Parathyroid adenoma (tissue), 2 donors: ENCODE measurements around the gene SORCS3.

ENCODE experiments used
- H2AFZ ChIP-seq: fragments of 300-600 bp; sonication (generic); one replicate; pipeline ENCODE4 v1.7.0; 2017; ENCODE audit warnings: antibody characterized with exemption, mild to moderate bottlenecking
- H3K27ac ChIP-seq: fragments of 300-600 bp; sonication (generic); one replicate; pipeline ENCODE4 v1.7.0; 2017
- H3K27me3 ChIP-seq: fragments of 300-600 bp; sonication (generic); one replicate; pipeline ENCODE4 v1.7.0; 2017; ENCODE audit warnings: low read length; ENCODE audit not compliant: control insufficient read depth, insufficient read depth
- H3K36me3 ChIP-seq: fragments of 300-600 bp; sonication (generic); one replicate; pipeline ENCODE4 v1.7.0; 2017; ENCODE audit warnings: low read length; ENCODE audit not compliant: control insufficient read depth, insufficient read depth
- H3K4me1 ChIP-seq: fragments of 300-600 bp; sonication (generic); one replicate; pipeline ENCODE4 v1.7.0; 2017; ENCODE audit warnings: control low read depth
- H3K4me2 ChIP-seq: fragments of 300-600 bp; sonication (generic); one replicate; pipeline ENCODE4 v1.7.0; 2017; ENCODE audit warnings: low read length
- H3K4me3 ChIP-seq: fragments of 300-600 bp; sonication (generic); one replicate; pipeline ENCODE4 v1.7.0; 2017; ENCODE audit warnings: low read depth, low read length
- H3K79me2 ChIP-seq: fragments of 300-600 bp; sonication (generic); one replicate; pipeline ENCODE4 v1.7.0; 2017; ENCODE audit warnings: control low read depth
- H3K9ac ChIP-seq: fragments of 300-600 bp; sonication (generic); one replicate; pipeline ENCODE4 v1.7.0; 2017; ENCODE audit warnings: mild to moderate bottlenecking
- H3K9me3 ChIP-seq: fragments of 300-600 bp; sonication (generic); one replicate; pipeline ENCODE4 v1.7.0; 2017; ENCODE audit warnings: low read length; ENCODE audit not compliant: control insufficient read depth
- CTCF ChIP-seq: fragments of 300-600 bp; sonication (generic); IDR thresholded peaks from one replicate; pipeline ENCODE4 v1.7.0; 2017; ENCODE audit warnings: antibody characterized with exemption, mild to moderate bottlenecking
- donor health status: primary hyperparathyroidism.

The SORCS3 gene

GRCh38 chr10:105148456-105148855 is 507.4 kb downstream of the SORCS3 start:
- Histone ChIP-seq H3K9me3 (no peaks in the 10 kb centered on the region), H3K79me2 (no peaks in the 10 kb centered on the region), H3K4me2 (no peak overlapping the region), H3K9ac (no peak overlapping the region), H3K36me3 (no peaks in the 10 kb centered on the region), H3K4me3 (no peak overlapping the region), H3K27ac (no peak overlapping the region), H3K4me1 (no peaks in the 10 kb centered on the region), H3K27me3 (no peaks in the 10 kb centered on the region), H2AFZ (no peak overlapping the region)
- no peak for TF ChIP-seq CTCF

DNA sequence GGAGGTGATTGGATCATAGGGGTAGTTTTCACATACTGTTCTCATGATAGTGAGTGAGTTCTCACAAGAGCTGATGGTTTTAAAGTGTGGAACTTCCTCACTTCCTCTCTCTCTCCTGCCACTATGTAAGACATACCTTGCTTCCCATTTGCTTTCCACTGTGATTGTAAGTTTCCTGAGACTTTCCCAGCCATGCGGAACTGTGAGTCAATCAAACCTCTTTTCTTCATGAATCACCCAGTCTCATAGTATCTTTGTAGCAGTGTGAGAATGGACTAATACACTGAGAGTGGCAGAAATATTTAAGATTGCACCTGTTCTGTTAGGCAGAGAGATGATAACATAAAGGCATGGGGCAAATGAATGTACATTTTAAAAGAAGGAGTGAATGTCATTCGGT is 507.8 kb downstream of the SORCS3 start:
- no peak overlapping the region for H3K4me3 ChIP-seq
- H2AFZ ChIP-seq = no peak overlapping the region
- H3K4me1 ChIP-seq = no peaks in the 10 kb centered on the region
- H3K27me3 ChIP-seq = no peaks in the 10 kb centered on the region
- TF ChIP-seq CTCF = no peak
- no peak overlapping the region for H3K9ac ChIP-seq
- no peaks in the 10 kb centered on the region for H3K9me3 ChIP-seq
- H3K27ac ChIP-seq = no peak overlapping the region
- no peaks in the 10 kb centered on the region for H3K36me3 ChIP-seq
- H3K79me2 ChIP-seq = no peaks in the 10 kb centered on the region
- H3K4me2 ChIP-seq = no peak overlapping the region

DNA sequence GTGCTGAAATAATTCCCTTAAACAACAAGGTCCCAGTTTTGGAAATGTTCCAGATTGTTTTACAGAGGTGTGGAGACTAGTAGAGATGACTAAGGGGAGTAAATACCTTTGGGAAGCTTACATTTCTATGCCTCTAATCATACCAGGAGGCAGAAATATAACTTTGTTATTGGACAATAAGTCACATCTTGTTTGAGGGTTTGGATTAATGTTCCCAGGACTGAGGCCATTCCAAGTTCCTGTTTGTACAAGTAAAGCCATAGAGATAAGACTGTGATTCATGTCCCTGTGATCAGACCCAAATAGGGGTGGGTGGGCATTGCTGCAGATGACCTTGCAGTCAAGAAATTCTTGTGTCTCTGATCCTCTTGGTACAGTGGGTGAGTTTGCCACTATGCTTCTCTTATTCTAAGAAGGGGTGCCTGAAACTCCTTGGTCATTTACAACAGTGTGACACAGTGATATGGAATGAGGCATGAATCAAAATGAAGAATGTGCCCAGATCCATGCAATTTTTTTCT is 508.3 kb downstream of the SORCS3 start:
- Histone ChIP-seq H3K4me2 (no peak overlapping the region), H3K27ac (no peak overlapping the region), H3K79me2 (no peaks in the 10 kb centered on the region)

DNA sequence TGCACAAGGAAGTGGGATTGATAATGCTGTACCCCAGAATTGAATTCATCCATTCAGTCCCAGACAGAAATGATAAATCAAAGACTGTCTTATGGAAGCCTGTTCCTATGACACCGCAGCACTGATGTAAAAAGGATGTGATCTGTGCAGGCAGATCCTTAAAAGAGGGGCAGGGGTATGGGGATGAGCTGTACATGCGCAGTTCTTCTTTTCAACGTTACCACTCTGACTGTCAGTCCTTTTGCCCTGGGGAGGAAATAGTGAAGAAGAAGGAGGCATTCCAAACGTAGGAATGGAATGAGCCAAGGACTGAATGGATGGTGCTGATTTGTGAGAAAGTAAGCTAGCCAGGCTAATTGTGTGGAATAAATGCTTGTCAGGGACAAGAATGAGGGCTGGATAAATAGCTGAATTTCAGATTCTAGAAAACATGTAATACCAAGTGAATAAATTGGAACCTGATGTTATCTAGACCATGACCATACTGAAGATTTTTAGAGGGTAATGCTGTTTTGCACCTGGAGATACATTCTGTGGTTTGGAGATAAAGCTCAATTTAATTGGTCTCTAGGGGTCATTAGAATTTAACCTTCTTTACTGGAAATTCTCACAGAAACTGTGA is 509.3 kb downstream of the SORCS3 start:
- Histone ChIP-seq H3K4me3 (no peak overlapping the region), H3K36me3 (no peaks in the 10 kb centered on the region), H3K79me2 (no peaks in the 10 kb centered on the region), H2AFZ (no peak overlapping the region), H3K9me3 (no peaks in the 10 kb centered on the region), H3K9ac (no peak overlapping the region), H3K4me2 (no peak overlapping the region), H3K27ac (no peak overlapping the region), H3K27me3 (no peaks in the 10 kb centered on the region), H3K4me1 (no peaks in the 10 kb centered on the region)
- TF ChIP-seq CTCF = no peak

More for the DNA sequence above, 508.3 kb downstream of the SORCS3 start:
- Histone ChIP-seq H2AFZ (no peak overlapping the region), H3K36me3 (no peaks in the 10 kb centered on the region), H3K9me3 (no peaks in the 10 kb centered on the region), H3K27me3 (no peaks in the 10 kb centered on the region), H3K4me1 (no peaks in the 10 kb centered on the region), H3K9ac (no peak overlapping the region), H3K4me3 (no peak overlapping the region)
- no peak for TF ChIP-seq CTCF

GRCh38 chr10:105154736-105155135 is 513.6 kb downstream of the SORCS3 start:
- Histone ChIP-seq H3K27me3 (no peaks in the 10 kb centered on the region), H3K36me3 (no peaks in the 10 kb centered on the region), H3K4me1 (no peaks in the 10 kb centered on the region), H3K4me3 (no peak overlapping the region), H3K4me2 (no peak overlapping the region), H3K9me3 (no peaks in the 10 kb centered on the region), H3K9ac (no peak overlapping the region), H3K79me2 (no peaks in the 10 kb centered on the region), H3K27ac (no peak overlapping the region), H2AFZ (no peak overlapping the region)
- no peak for TF ChIP-seq CTCF
